Measurements from ENCODE around the gene WDR43. TPM values are rescaled to one million over a fixed set of nuclear protein-coding genes. Genes with fewer than 3 reads are reported as not detected.

The WDR43 gene
- total RNA-seq, 6 donors from 2014 or later, result 20.4 to 54.7 (median 33.7) TPM

GRCh38 chr2:28978606-28979005 is 84.1 kb downstream of the WDR43 start:
- DNase-seq, result no peak
- Histone ChIP-seq H3K36me3 (no peaks in the 10 kb centered on the region), H3K4me3 (no peak overlapping the region), H3K27me3 (no peaks in the 10 kb centered on the region), H3K9me3 (peaks cover 0 to 4% (median 0%) of the 10 kb centered on the region in 4 donors), H3K27ac (no peak overlapping the region), H3K4me1 (no peaks in the 10 kb centered on the region)
- TF ChIP-seq CTCF (IDR thresholded peaks at IDR 0.05), result no peak
- no peak for TF ChIP-seq POLR2AphosphoS5 (IDR thresholded peaks at IDR 0.05)
- no peak for TF ChIP-seq EP300 (IDR thresholded peaks at IDR 0.05)
- TF ChIP-seq POLR2A (IDR thresholded peaks at IDR 0.05), result no peak
- ATAC-seq (ENCODE audit: low FRiP score in 2 of 2), result no peak
- 63 to 66% methylated on average over 6 of the region's 6 CpGs for WGBS, 2 donors

- Histone ChIP-seq H3K4me3 (no peak overlapping the region), H3K4me1 (no peaks in the 10 kb centered on the region), H3K27me3 (no peaks in the 10 kb centered on the region), H3K36me3 (no peaks in the 10 kb centered on the region), H3K9me3 (peaks cover 0 to 4% (median 0%) of the 10 kb centered on the region in 4 donors), H3K27ac (no peak overlapping the region)
- WGBS, 2 donors, result 69 to 79% methylated on average over 3 to 7 of the region's 7 CpGs
- TF ChIP-seq EP300 (IDR thresholded peaks at IDR 0.05) (no peak), CTCF (IDR thresholded peaks at IDR 0.05) (no peak), POLR2AphosphoS5 (IDR thresholded peaks at IDR 0.05) (no peak), POLR2A (IDR thresholded peaks at IDR 0.05) (no peak)
- ATAC-seq (ENCODE audit: low FRiP score in 2 of 2), result no peak
- peak in 1 of 2 donors; percentile 44 for DNase-seq
These were observed 84.6 kb downstream of the WDR43 start for GRCh38 chr2:28979041-28979440.

GRCh38 chr2:28979576-28980366 is 85.3 kb downstream of the WDR43 start:
- H3K4me1 ChIP-seq, result no peaks in the 10 kb centered on the region
- 70 to 79% methylated on average over 9 to 13 of the region's 13 CpGs for WGBS, 2 donors
- ATAC-seq (ENCODE audit: low FRiP score in 2 of 2), result no peak

GRCh38 chr2:28980368-28981015 is 86.0 kb downstream of the WDR43 start:
- Histone ChIP-seq H3K4me3 (no peak overlapping the region), H3K36me3 (no peaks in the 10 kb centered on the region), H3K27me3 (no peaks in the 10 kb centered on the region), H3K4me1 (no peaks in the 10 kb centered on the region), H3K27ac (no peak overlapping the region), H3K9me3 (no peaks in the 10 kb centered on the region)
- DNase-seq, result no peak
- ATAC-seq (ENCODE audit: low FRiP score in 2 of 2), result no peak
- WGBS, 2 donors, result 27 to 60% methylated on average over 3 of the region's 3 CpGs
- TF ChIP-seq POLR2A (IDR thresholded peaks at IDR 0.05), result no peak
- TF ChIP-seq POLR2AphosphoS5 (IDR thresholded peaks at IDR 0.05), result no peak
- TF ChIP-seq CTCF (IDR thresholded peaks at IDR 0.05), result no peak
- no peak for TF ChIP-seq EP300 (IDR thresholded peaks at IDR 0.05)

More at GRCh38 chr2:28979576-28980366, 85.3 kb downstream of the WDR43 start:
- Histone ChIP-seq H3K9me3 (no peaks in the 10 kb centered on the region), H3K27me3 (no peaks in the 10 kb centered on the region), H3K36me3 (no peaks in the 10 kb centered on the region), H3K4me3 (no peak overlapping the region), H3K27ac (no peak overlapping the region)
- TF ChIP-seq POLR2AphosphoS5 (IDR thresholded peaks at IDR 0.05) (no peak), EP300 (IDR thresholded peaks at IDR 0.05) (no peak), POLR2A (IDR thresholded peaks at IDR 0.05) (no peak), CTCF (IDR thresholded peaks at IDR 0.05) (no peak)
- peak in 1 of 2 donors; percentile 34 for DNase-seq
